Neural progenitor cell (in vitro differentiated cells): ENCODE measurements around the gene BCAS1.

Experiments used
- CTCF ChIP-seq: fragments of 200-600 bp; sonication (generic); IDR thresholded peaks from 2 replicates; pipeline ENCODE4 v1.5.1; 2017; ENCODE audit warnings: antibody characterized with exemption, mild to moderate bottlenecking
- EZH2 ChIP-seq: fragments of 200-600 bp; sonication (generic); IDR thresholded peaks from 2 replicates; pipeline ENCODE4 v1.6.1; 2017; ENCODE audit warnings: antibody characterized with exemption, mild to moderate bottlenecking, moderate library complexity

- TF ChIP-seq CTCF (no peak), EZH2 (no peak)
Measured at GRCh38 chr20:54068966-54069365, 1.4 kb downstream of the BCAS1 start.
